Astrocyte of the spinal cord (primary cell): ENCODE measurements around the gene MCF2.

Experiments used
- DNase-seq: peaks from one replicate; pipeline ENCODE4 v3.0.0; 2011; ENCODE audit warnings: low read depth, low spot score
- H3K4me3 ChIP-seq: 2 replicates; pipeline ENCODE4 v1.5.1; 2011; ENCODE audit warnings: low read depth, mild to moderate bottlenecking, low read length, moderate library complexity
- in situ Hi-C: cut with HindIII; loops from 2 replicates; pipeline ENCODE4 v1.10.0; 2017; ENCODE audit warnings: low sequenced_read_pairs
- TF ChIP-seq, protein P1 (sequence below): IDR thresholded peaks from 2 replicates; pipeline ENCODE4 v1.5.1; 2012; ENCODE audit warnings: low read depth, mild to moderate bottlenecking, low read length, inconsistent platforms

Gene MCF2

DNA sequence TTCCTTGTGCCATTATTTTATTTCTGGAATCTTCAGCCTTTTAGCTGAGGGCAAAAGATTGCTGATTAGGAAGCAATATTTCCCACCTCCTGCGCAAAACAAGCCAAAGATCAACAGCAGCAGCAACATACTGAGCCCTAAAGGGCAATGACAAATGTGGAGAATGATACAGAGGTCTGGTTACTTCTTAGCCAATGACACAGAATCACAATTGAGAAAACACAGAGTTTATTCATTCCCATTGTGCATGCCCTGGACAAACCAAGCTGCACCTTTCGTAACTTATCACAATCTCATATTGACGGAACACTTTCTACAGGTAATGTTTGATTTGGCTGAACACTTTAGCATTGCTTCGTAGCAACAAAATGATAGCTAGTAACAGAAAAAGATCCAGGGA is 164.0 kb downstream of the MCF2 start:
- no peak for DNase-seq
- TF ChIP-seq, protein P1, sequence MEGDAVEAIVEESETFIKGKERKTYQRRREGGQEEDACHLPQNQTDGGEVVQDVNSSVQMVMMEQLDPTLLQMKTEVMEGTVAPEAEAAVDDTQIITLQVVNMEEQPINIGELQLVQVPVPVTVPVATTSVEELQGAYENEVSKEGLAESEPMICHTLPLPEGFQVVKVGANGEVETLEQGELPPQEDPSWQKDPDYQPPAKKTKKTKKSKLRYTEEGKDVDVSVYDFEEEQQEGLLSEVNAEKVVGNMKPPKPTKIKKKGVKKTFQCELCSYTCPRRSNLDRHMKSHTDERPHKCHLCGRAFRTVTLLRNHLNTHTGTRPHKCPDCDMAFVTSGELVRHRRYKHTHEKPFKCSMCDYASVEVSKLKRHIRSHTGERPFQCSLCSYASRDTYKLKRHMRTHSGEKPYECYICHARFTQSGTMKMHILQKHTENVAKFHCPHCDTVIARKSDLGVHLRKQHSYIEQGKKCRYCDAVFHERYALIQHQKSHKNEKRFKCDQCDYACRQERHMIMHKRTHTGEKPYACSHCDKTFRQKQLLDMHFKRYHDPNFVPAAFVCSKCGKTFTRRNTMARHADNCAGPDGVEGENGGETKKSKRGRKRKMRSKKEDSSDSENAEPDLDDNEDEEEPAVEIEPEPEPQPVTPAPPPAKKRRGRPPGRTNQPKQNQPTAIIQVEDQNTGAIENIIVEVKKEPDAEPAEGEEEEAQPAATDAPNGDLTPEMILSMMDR, result no peak
- in situ Hi-C loops, result no loop called here
- H3K4me3 ChIP-seq, result no peak overlapping the region

DNA sequence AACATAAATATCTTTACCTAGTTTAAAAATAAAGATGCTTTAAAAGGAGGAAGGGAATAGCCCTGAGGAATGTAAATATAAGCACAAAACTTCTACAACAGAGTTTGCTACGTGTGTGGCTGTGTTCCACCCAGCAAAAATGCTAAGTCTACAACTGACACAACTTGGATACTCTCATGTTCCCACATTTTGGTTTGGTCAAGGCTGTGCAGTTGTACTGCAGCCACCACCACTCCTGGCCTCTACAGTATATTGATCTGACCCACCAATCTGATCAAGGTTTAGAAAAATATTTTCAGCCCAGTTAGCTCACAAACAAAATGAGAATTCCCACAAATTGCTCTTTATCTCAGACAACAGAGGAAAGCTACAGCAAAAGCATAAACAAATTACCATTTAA is 165.3 kb downstream of the MCF2 start:
- H3K4me3 ChIP-seq, result no peak overlapping the region
- no peak for DNase-seq
- in situ Hi-C loops, result no loop called here
- TF ChIP-seq, protein P1, result no peak

DNA sequence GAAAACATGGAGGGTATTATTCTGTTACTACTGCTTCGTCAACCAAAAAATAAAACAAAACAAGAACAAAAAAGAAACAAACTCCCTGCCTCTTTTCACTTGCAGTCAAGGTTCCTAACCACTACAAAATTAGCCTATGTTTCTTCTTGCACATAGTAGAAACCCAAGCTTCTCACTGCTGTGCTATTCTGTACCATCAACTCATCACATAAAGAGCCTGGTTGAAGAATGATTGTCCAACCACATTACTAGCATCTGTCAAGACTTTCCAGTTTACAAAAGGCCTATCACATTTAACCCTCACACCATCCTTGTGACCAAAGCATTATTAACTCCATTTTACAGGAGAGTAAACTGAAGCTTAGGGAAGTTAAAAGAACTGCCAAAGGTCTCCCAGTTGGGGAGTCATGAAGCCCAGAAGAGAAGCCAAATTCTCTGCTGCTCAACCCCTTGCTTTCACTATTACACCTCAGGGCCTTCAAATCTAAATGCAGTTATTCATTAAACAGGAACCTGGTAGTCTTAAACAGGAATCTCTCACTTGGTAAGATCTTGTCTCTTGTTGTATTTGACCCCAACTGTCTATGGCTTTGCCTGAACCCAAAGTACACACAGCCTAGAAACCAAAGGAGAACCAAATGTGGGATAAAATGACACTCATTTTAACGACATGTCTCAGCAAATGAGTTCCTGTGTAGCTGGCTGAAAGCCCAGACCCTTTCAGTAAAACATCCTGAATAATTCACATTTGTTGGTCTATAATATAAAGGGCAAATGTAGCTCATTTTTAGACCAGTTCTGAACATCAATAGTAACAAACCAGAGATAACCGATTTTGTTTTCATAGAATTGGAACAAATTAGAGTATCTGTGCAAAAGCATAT is 168.8 kb downstream of the MCF2 start:
- in situ Hi-C loops, result no loop called here
- no peak overlapping the region for H3K4me3 ChIP-seq
- TF ChIP-seq, protein P1, result no peak
- peak; percentile 0 for DNase-seq

DNA sequence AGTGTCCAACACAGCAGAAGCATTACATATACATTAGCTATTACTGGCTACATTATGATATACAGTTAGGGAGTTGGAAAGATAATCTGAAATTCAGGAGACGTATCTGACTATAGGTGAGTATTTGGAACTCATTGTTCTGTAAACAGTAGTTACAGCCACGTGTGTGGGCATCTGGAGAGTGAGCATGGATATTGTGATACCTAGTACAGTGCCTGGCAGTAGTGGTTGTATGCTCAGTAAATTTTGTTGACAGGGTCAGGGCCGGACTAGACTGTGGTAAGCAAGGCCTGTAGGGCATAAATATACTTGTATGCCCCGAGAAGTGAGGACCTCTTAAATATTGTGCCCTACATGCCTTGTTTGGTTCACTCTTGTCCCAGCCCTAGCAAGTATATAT is 174.5 kb downstream of the MCF2 start:
- TF ChIP-seq, protein P1, result no peak
- in situ Hi-C loops, result no loop called here
- no peak overlapping the region for H3K4me3 ChIP-seq
- DNase-seq, result no peak

DNA sequence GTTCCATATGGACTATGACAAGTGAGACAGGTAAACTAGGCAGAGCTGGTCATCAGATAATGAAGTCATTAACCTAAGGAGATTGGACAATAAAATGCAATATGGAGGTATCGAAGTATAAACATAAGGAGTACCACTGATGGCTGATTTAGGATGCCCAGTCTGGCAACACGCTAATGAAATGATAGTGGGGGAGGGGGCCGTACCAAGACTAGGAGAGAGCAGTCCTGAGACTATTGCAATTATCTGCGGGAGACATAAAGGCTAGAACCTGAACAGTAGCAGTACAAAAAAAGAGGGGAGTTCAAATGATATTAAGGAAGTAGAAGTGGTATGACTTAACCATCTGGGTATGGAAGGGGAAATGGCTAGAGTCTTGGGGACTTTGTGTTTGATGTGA is 175.1 kb downstream of the MCF2 start:
- H3K4me3 ChIP-seq, result no peak overlapping the region
- DNase-seq, result no peak
- in situ Hi-C loops, result no loop called here
- TF ChIP-seq, protein P1, result no peak
